Measurements from ENCODE around the gene RSAD2. TPM values are rescaled to one million over a fixed set of nuclear protein-coding genes. Genes with fewer than 3 reads are reported as not detected.

The RSAD2 gene
- polyA plus RNA-seq, 1 donor (not counting 4 experiments of a cell fraction or from before 2014, with no cell fraction given): 1.7 TPM

DNA sequence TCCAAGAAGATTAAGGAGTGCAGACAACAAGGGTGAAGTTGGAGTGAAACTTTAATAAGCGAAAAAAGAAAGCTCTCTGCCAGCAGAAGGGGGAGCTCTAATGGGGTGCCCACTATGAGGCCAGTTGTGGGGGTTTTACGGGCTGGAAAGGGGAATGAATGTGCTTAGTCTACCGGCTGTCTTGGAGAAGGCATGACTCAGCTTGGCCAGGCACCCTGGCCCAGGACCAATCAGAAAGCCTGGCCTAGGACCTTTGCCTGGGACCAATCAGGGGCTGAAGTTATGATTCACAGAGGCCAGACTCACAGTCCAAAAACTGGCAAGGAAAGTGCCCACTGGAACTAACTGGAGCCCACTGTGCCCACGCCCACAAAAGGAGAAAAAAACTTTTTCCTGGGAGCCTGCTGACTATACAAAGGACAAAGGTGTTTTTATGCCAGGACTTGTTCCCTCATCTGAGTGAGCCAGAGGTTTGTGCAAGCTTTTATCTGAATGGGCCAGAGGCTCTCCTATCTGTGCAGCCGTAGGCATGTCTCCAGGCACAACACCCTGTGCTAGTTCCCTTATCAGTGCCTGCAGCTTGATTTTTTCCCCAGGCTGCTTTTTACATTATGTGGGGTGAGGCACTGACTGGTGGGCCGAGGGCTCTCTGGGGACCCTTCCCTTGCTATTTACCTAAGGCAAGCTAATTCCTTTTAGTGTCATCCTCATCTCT, 30.5 kb upstream of the RSAD2 start:
- no peaks in the 10 kb centered on the region for H3K4me1 ChIP-seq (ENCODE audit: control insufficient read depth, extremely low read depth, insufficient read depth, low read length)
- TF ChIP-seq, protein P1, sequence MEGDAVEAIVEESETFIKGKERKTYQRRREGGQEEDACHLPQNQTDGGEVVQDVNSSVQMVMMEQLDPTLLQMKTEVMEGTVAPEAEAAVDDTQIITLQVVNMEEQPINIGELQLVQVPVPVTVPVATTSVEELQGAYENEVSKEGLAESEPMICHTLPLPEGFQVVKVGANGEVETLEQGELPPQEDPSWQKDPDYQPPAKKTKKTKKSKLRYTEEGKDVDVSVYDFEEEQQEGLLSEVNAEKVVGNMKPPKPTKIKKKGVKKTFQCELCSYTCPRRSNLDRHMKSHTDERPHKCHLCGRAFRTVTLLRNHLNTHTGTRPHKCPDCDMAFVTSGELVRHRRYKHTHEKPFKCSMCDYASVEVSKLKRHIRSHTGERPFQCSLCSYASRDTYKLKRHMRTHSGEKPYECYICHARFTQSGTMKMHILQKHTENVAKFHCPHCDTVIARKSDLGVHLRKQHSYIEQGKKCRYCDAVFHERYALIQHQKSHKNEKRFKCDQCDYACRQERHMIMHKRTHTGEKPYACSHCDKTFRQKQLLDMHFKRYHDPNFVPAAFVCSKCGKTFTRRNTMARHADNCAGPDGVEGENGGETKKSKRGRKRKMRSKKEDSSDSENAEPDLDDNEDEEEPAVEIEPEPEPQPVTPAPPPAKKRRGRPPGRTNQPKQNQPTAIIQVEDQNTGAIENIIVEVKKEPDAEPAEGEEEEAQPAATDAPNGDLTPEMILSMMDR (optimal IDR thresholded peaks at IDR 0.05 in 1 of 3, IDR thresholded peaks at IDR 0.05 in 1 of 3, conservative IDR thresholded peaks at IDR 0.05 in 1 of 3; ENCODE audit: extremely low read depth in 1 of 3, insufficient read depth in 2 of 3, low read length in 3 of 3): no peak
- TF ChIP-seq EZH2 (IDR thresholded peaks at IDR 0.05; ENCODE audit: low read length): no peak
- peaks cover 5% of the 10 kb centered on the region for H3K9me3 ChIP-seq (ENCODE audit: control insufficient read depth, low read depth, low read length)
- H3K27me3 ChIP-seq (ENCODE audit: control insufficient read depth, extremely low read depth, insufficient read depth, low read length): no peaks in the 10 kb centered on the region
- dilution Hi-C loops (cut with MboI; ENCODE audit: extremely low pct_ligation_motif_present, low sequenced_read_pairs): no loop called here
- no peak overlapping the region for H3K4me3 ChIP-seq (ENCODE audit: control insufficient read depth in 2 of 3, extremely low read depth in 1 of 3, insufficient read depth in 2 of 3, low read depth in 1 of 3, low read length in 3 of 3)
- H4K20me1 ChIP-seq (ENCODE audit: control insufficient read depth, extremely low read depth, insufficient read depth, low read length): no peaks in the 10 kb centered on the region
- no peak overlapping the region for H3K9ac ChIP-seq (ENCODE audit: control insufficient read depth, extremely low read depth, insufficient read depth, low read length)
- H2AFZ ChIP-seq (ENCODE audit: control insufficient read depth, low read length): no peak overlapping the region
- H3K27ac ChIP-seq (ENCODE audit: control insufficient read depth, insufficient read depth, low read length): no peak overlapping the region
- no peaks in the 10 kb centered on the region for H3K9me1 ChIP-seq (ENCODE audit: control insufficient read depth, extremely low read depth, insufficient read depth, low read length)
- DNase-seq (ENCODE audit: low read depth, low spot score): no peak
- no peaks in the 10 kb centered on the region for H3K36me3 ChIP-seq (ENCODE audit: control insufficient read depth in 2 of 2, extremely low read depth in 1 of 2, insufficient read depth in 2 of 2, low read length in 2 of 2)
- H3K4me2 ChIP-seq (ENCODE audit: control insufficient read depth, extremely low read depth, insufficient read depth, low read depth, low read length): no peak overlapping the region
- H3K79me2 ChIP-seq (ENCODE audit: control insufficient read depth, insufficient read depth, low read length): no peaks in the 10 kb centered on the region
- FAIRE-seq: no peak

DNA sequence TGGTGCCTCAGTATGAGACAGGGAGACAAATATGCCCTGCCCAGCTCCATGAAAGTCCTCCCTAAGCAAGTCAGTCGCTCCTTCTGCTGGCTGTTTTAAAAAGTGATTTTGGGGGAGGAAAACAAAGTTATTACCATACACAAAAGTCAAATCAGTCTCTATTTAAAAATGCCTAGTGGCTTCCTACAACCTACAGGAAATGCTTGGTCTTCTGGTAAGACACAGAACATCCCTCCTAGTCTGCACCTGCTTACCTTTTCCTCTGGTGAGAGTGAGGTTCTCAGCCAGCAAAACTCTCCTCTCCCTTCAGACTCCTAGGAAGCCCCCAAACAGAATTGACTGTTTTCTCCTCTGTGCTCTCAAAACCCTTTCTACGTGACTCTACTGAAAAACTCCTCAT, 25.4 kb upstream of the RSAD2 start:
- H3K79me2 ChIP-seq (ENCODE audit: control insufficient read depth, insufficient read depth, low read length): no peaks in the 10 kb centered on the region
- H3K9ac ChIP-seq (ENCODE audit: control insufficient read depth, extremely low read depth, insufficient read depth, low read length): no peak overlapping the region
- H3K27ac ChIP-seq (ENCODE audit: control insufficient read depth, insufficient read depth, low read length): no peak overlapping the region
- DNase-seq (ENCODE audit: low read depth, low spot score) (no peak), FAIRE-seq (no peak)
- H3K36me3 ChIP-seq (ENCODE audit: control insufficient read depth in 2 of 2, extremely low read depth in 1 of 2, insufficient read depth in 2 of 2, low read length in 2 of 2): no peaks in the 10 kb centered on the region
- no peak overlapping the region for H3K4me3 ChIP-seq (ENCODE audit: control insufficient read depth in 2 of 3, extremely low read depth in 1 of 3, insufficient read depth in 2 of 3, low read depth in 1 of 3, low read length in 3 of 3)
- H3K9me1 ChIP-seq (ENCODE audit: control insufficient read depth, extremely low read depth, insufficient read depth, low read length): no peaks in the 10 kb centered on the region
- no peaks in the 10 kb centered on the region for H4K20me1 ChIP-seq (ENCODE audit: control insufficient read depth, extremely low read depth, insufficient read depth, low read length)
- H3K4me2 ChIP-seq (ENCODE audit: control insufficient read depth, extremely low read depth, insufficient read depth, low read depth, low read length): no peak overlapping the region
- dilution Hi-C loops (cut with MboI; ENCODE audit: extremely low pct_ligation_motif_present, low sequenced_read_pairs): no loop called here
- no peak for TF ChIP-seq EZH2 (IDR thresholded peaks at IDR 0.05; ENCODE audit: low read length)
- TF ChIP-seq, protein P1 (optimal IDR thresholded peaks at IDR 0.05 in 1 of 3, IDR thresholded peaks at IDR 0.05 in 1 of 3, conservative IDR thresholded peaks at IDR 0.05 in 1 of 3; ENCODE audit: extremely low read depth in 1 of 3, insufficient read depth in 2 of 3, low read length in 3 of 3): no peak
- no peaks in the 10 kb centered on the region for H3K27me3 ChIP-seq (ENCODE audit: control insufficient read depth, extremely low read depth, insufficient read depth, low read length)
- H3K9me3 ChIP-seq (ENCODE audit: control insufficient read depth, low read depth, low read length): no peaks in the 10 kb centered on the region
- H3K4me1 ChIP-seq (ENCODE audit: control insufficient read depth, extremely low read depth, insufficient read depth, low read length): no peaks in the 10 kb centered on the region
- H2AFZ ChIP-seq (ENCODE audit: control insufficient read depth, low read length): no peak overlapping the region

Data from keratinocyte (primary cell).